ENCODE measurements around the gene PPFIA2. TPM values are rescaled to one million over a fixed set of nuclear protein-coding genes. Genes with fewer than 3 reads are reported as not detected.
"Not testable (repeated sequence)": the region's sequence is repeated elsewhere in the genome, so short reads cannot be mapped to it uniquely, and the experiment has no call there.

The PPFIA2 gene
- total RNA-seq, 1 donor from 2014 or later, result 1.1 TPM

- no peak for TF ChIP-seq CTCF (IDR thresholded peaks at IDR 0.05; ENCODE audit: unreplicated experiment)
- Mint-ChIP-seq H3K4me1 (peaks cover 39% of the 10 kb centered on the region), H3K27ac (no peak overlapping the region), H3K36me3 (no peaks in the 10 kb centered on the region), H3K4me3 (no peak overlapping the region), H3K9me3 (no peaks in the 10 kb centered on the region), H3K27me3 (ENCODE audit: low read depth) (no peaks in the 10 kb centered on the region)
- DNase-seq (ENCODE audit: low spot score in 2 of 2, unreplicated experiment in 2 of 2), result no peak
Measured at GRCh38 chr12:81211306-81211705, 547.8 kb downstream of the PPFIA2 start.

GRCh38 chr12:81209772-81210225 is 549.4 kb downstream of the PPFIA2 start:
- not testable (repeated sequence) for DNase-seq (ENCODE audit: low spot score in 2 of 2, unreplicated experiment in 2 of 2); H3K36me3 Mint-ChIP-seq; H3K27me3 Mint-ChIP-seq (ENCODE audit: low read depth); H3K4me3 Mint-ChIP-seq; H3K9me3 Mint-ChIP-seq
- Mint-ChIP-seq H3K27ac (peak overlapping the region; percentile 69), H3K4me1 (peaks cover 47% of the 10 kb centered on the region)

- DNase-seq (ENCODE audit: low spot score in 2 of 2, unreplicated experiment in 2 of 2), result no peak
- TF ChIP-seq CTCF (IDR thresholded peaks at IDR 0.05; ENCODE audit: unreplicated experiment), result no peak
- Mint-ChIP-seq H3K27me3 (ENCODE audit: low read depth) (no peaks in the 10 kb centered on the region), H3K4me1 (peaks cover 50% of the 10 kb centered on the region), H3K36me3 (no peaks in the 10 kb centered on the region), H3K4me3 (no peak overlapping the region), H3K9me3 (no peaks in the 10 kb centered on the region), H3K27ac (peak overlapping the region; percentile 68)
Measured at GRCh38 chr12:81209012-81209411, 550.1 kb downstream of the PPFIA2 start.

GRCh38 chr12:81208187-81208911 is 550.8 kb downstream of the PPFIA2 start:
- Mint-ChIP-seq H3K36me3 (no peaks in the 10 kb centered on the region), H3K27ac (peak overlapping the region; percentile 68), H3K9me3 (no peaks in the 10 kb centered on the region), H3K4me1 (peaks cover 55% of the 10 kb centered on the region), H3K27me3 (ENCODE audit: low read depth) (no peaks in the 10 kb centered on the region), H3K4me3 (no peak overlapping the region)
- no peak for TF ChIP-seq CTCF (IDR thresholded peaks at IDR 0.05; ENCODE audit: unreplicated experiment)
- DNase-seq (ENCODE audit: low spot score in 2 of 2, unreplicated experiment in 2 of 2), result peak in 1 of 2 experiments; percentile 37

Measured in mesothelial cell of epicardium (in vitro differentiated cells).